ENCODE measurements around the gene MMP27.
A peak's percentile ranks its signal among the peaks of the same experiment; 100 is the strongest.
"Not testable (repeated sequence)": the region's sequence is repeated elsewhere in the genome, so short reads cannot be mapped to it uniquely, and the experiment has no call there.

Gene MMP27

GRCh38 chr11:102705626-102706025 lies at the start of gene MMP27:
Gene MMP27 (minus strand): TSS chr11:102705769. CDS start chr11:102705714, 55 bp downstream.
- no peak for DNase-seq

GRCh38 chr11:102753267-102753666 lies 47.7 kb upstream of the MMP27 start:
- no peak for DNase-seq

- no peak for DNase-seq
These were observed 46.1 kb upstream of the MMP27 start for GRCh38 chr11:102751673-102752072.

- DNase-seq, result no peak
These were observed 43.6 kb upstream of the MMP27 start for GRCh38 chr11:102749101-102749722.

- DNase-seq, result not testable (repeated sequence)
These were observed 41.4 kb upstream of the MMP27 start for GRCh38 chr11:102746746-102747578.

- no peak for DNase-seq
These were observed 29.1 kb upstream of the MMP27 start for GRCh38 chr11:102734650-102735049.

- DNase-seq, result peak; percentile 27
These were observed 27.8 kb upstream of the MMP27 start for GRCh38 chr11:102733232-102733875.

GRCh38 chr11:102730944-102731343 lies 25.4 kb upstream of the MMP27 start:
- not testable (repeated sequence) for DNase-seq

- DNase-seq, result no peak
These were observed 24.6 kb upstream of the MMP27 start for GRCh38 chr11:102729849-102730815.

GRCh38 chr11:102727890-102728289 lies 22.3 kb upstream of the MMP27 start:
- DNase-seq, result no peak

- no peak for DNase-seq
These were observed 19.4 kb upstream of the MMP27 start, which contains the start of gene MMP8 for GRCh38 chr11:102724904-102725500. Gene MMP8 (minus strand): TSS chr11:102724954. CDS start chr11:102724855, 99 bp downstream.

GRCh38 chr11:102722821-102723220 lies 17.3 kb upstream of the MMP27 start:
- DNase-seq, result no peak

GRCh38 chr11:102719620-102720277 lies 14.2 kb upstream of the MMP27 start:
- no peak for DNase-seq

GRCh38 chr11:102717280-102717679 lies 11.7 kb upstream of the MMP27 start:
- no peak for DNase-seq

- DNase-seq, result no peak
These were observed 11.0 kb upstream of the MMP27 start for GRCh38 chr11:102716527-102716926.

- no peak for DNase-seq
These were observed 6.6 kb upstream of the MMP27 start for GRCh38 chr11:102712137-102712536.

- DNase-seq, result no peak
These were observed 3.8 kb upstream of the MMP27 start for GRCh38 chr11:102709201-102709945.

GRCh38 chr11:102708654-102709053 lies 3.1 kb upstream of the MMP27 start:
- DNase-seq, result no peak

GRCh38 chr11:102704841-102705240 lies 728 bp downstream of the MMP27 start:
- no peak for DNase-seq

- DNase-seq, result no peak
These were observed 1.6 kb downstream of the MMP27 start for GRCh38 chr11:102703826-102704493.
